A549 (cell line): ENCODE data around the gene PPP1R7. TPM values are rescaled to one million over a fixed set of nuclear protein-coding genes. Genes with fewer than 3 reads are reported as not detected.

Experiments
- ATAC-seq, 2 experiments: fragments of 200-7000 bp in 1 of 2; fragments of >200 bp in 1 of 2; cut with Nextera tagmentation in 1 of 2; cut with Tn5 transposase in 1 of 2; 3 replicates each; pipeline versions ENCODE4 v1.8.0 to v1.9.1; 2018 to 2020; ENCODE audit warnings: mild to moderate bottlenecking in 1 of 2, moderate library complexity in 1 of 2
- CTCF ChIA-PET: fragments of 300-600 bp; sonication (Branson Sonifier 250); formaldehyde crosslinking; extraction: SDS; loops from one replicate; lab custom pipeline; 2021; ENCODE audit warnings: antibody characterized with exemption, inconsistent platforms; lab: Yijun Ruan, JAX
- POLR2A ChIA-PET: fragments of 350-600 bp; formaldehyde crosslinking; extraction: SDS; loops from one replicate; lab custom pipeline; 2021; ENCODE audit warnings: antibody characterized with exemption, inconsistent platforms; lab: Yijun Ruan, JAX
- DNase-seq, 2 experiments: peaks; one replicate each; pipeline versions ENCODE4 v3.0.0 to v3.0.0-alpha.2; 2011 to 2016; ENCODE audit warnings: low read depth in 1 of 2, low spot score in 1 of 2
- FAIRE-seq: peaks from 2 replicates; lab custom pipeline; 2011; peaks lifted over from hg19 to GRCh38; lab: Jason Lieb, UNC
- H3K27ac ChIP-seq, 2 experiments: fragments of >200 bp; sonication (Bioruptor Twin); formaldehyde crosslinking; 3 replicates each; pipeline ENCODE4 v1.5.1; 2016 to 2017
- H3K4me1 ChIP-seq: fragments of >200 bp; sonication (Bioruptor Twin); formaldehyde crosslinking; 3 replicates; pipeline ENCODE4 v1.6.1; 2016
- H3K4me2 ChIP-seq: fragments of >200 bp; sonication (Bioruptor Twin); formaldehyde crosslinking; 3 replicates; pipeline ENCODE4 v1.6.1; 2016
- H3K4me3 ChIP-seq: fragments of >200 bp; sonication (Bioruptor Twin); formaldehyde crosslinking; 3 replicates; pipeline ENCODE4 v1.5.1; 2016
- H3K9me3 ChIP-seq: fragments of >200 bp; sonication (Bioruptor Twin); formaldehyde crosslinking; 3 replicates; pipeline ENCODE4 v1.6.1; 2016
- BHLHE40 ChIP-seq: IDR thresholded peaks from 2 replicates; pipeline ENCODE4 v1.6.1; 2012; ENCODE audit warnings: low read depth, low read length, inconsistent platforms
- CBX2 ChIP-seq: fragments of 200-600 bp; sonication (generic); IDR thresholded peaks from 2 replicates; pipeline ENCODE4 v1.6.1; 2016; ENCODE audit warnings: low read depth, mild to moderate bottlenecking, borderline replicate concordance
- CHD4 ChIP-seq: fragments of 200-600 bp; sonication (generic); IDR thresholded peaks from 2 replicates; pipeline ENCODE4 v1.6.1; 2016; ENCODE audit warnings: antibody characterized with exemption, mild to moderate bottlenecking, borderline replicate concordance
- E2F6 ChIP-seq: IDR thresholded peaks from 2 replicates; pipeline ENCODE4 v1.6.1; 2012; ENCODE audit warnings: low read depth, borderline replicate concordance
- ELK1 ChIP-seq: fragments of 150-350 bp; IDR thresholded peaks from 2 replicates; pipeline ENCODE4 v1.6.1; 2014; ENCODE audit warnings: low read depth, mild to moderate bottlenecking, low read length
- EP300 ChIP-seq, 2 experiments: fragments of >200 bp; sonication (Bioruptor Twin); formaldehyde crosslinking; IDR thresholded peaks; 2 replicates in 1 of 2; 3 replicates in 1 of 2; pipeline ENCODE4 v1.6.1; 2016 to 2017
- ESRRA ChIP-seq: fragments of 150-350 bp; IDR thresholded peaks from 2 replicates; pipeline ENCODE4 v1.6.1; 2014; ENCODE audit warnings: mild to moderate bottlenecking, low read length, borderline replicate concordance
- FOSB ChIP-seq: fragments of 250-450 bp; sonication (Bioruptor Pico); IDR thresholded peaks from 2 replicates; pipeline ENCODE4 v1.5.0; 2020; ENCODE audit warnings: mild to moderate bottlenecking, moderate library complexity
- FOSL2 ChIP-seq, 2 experiments: fragments of 450-650 bp in 1 of 2; fragments of >200 bp in 1 of 2; sonication (Bioruptor Twin) in 1 of 2; formaldehyde crosslinking; IDR thresholded peaks; 2 replicates each; pipeline versions ENCODE4 v1.5.0 to v1.6.1; 2016 to 2020; ENCODE audit warnings: mild to moderate bottlenecking in 1 of 2, moderate library complexity in 1 of 2
- FOXS1 ChIP-seq: fragments of 250-450 bp; sonication (Bioruptor Pico); IDR thresholded peaks from 2 replicates; pipeline ENCODE4 v1.5.0; 2020; ENCODE audit warnings: mild to moderate bottlenecking, moderate library complexity
- HDAC2 ChIP-seq: fragments of 200-600 bp; sonication (generic); IDR thresholded peaks from 2 replicates; pipeline ENCODE4 v1.6.1; 2016
- HOXB13 ChIP-seq: fragments of 250-450 bp; sonication (Bioruptor Pico); IDR thresholded peaks from 2 replicates; pipeline ENCODE4 v1.5.0; 2020; ENCODE audit warnings: low read depth, mild to moderate bottlenecking, moderate library complexity
- HOXB5 ChIP-seq: fragments of 250-450 bp; sonication (Bioruptor Pico); IDR thresholded peaks from 2 replicates; pipeline ENCODE4 v1.5.0; 2020; ENCODE audit warnings: mild to moderate bottlenecking, moderate library complexity
- JUN ChIP-seq, 2 experiments: fragments of >200 bp; sonication (Bioruptor Twin); formaldehyde crosslinking; IDR thresholded peaks; 2 replicates in 1 of 2; 3 replicates in 1 of 2; pipeline ENCODE4 v1.6.1; 2016 to 2017
- KDM1A ChIP-seq: fragments of 200-600 bp; sonication (generic); IDR thresholded peaks from 2 replicates; pipeline ENCODE4 v1.6.1; 2016; ENCODE audit warnings: low read depth, mild to moderate bottlenecking
- KDM5A ChIP-seq: fragments of 200-600 bp; sonication (generic); IDR thresholded peaks from 2 replicates; pipeline ENCODE4 v1.6.1; 2016; ENCODE audit warnings: antibody characterized with exemption, mild to moderate bottlenecking
- MAX ChIP-seq: IDR thresholded peaks from 2 replicates; pipeline ENCODE4 v1.6.1; 2012
- MAZ ChIP-seq: fragments of 150-350 bp; IDR thresholded peaks from 2 replicates; pipeline ENCODE4 v1.6.1; 2014; ENCODE audit warnings: antibody characterized with exemption, low read depth, low read length, borderline replicate concordance
- MYC ChIP-seq: IDR thresholded peaks from 2 replicates; pipeline ENCODE4 v1.6.1; 2012; ENCODE audit warnings: mild to moderate bottlenecking, inconsistent platforms, low read length, improper control_type of control experiment, borderline replicate concordance
- NFE2L2 ChIP-seq: fragments of 150-350 bp; conservative IDR thresholded peaks from 2 replicates; pipeline ENCODE4 v1.6.1; 2014; ENCODE audit warnings: low read length
- NPAS2 ChIP-seq: fragments of 250-450 bp; sonication (Bioruptor Pico); IDR thresholded peaks from 2 replicates; pipeline ENCODE4 v1.8.0; 2022; ENCODE audit warnings: mild to moderate bottlenecking, moderate library complexity, borderline replicate concordance
- PBX3 ChIP-seq: IDR thresholded peaks from 2 replicates; pipeline ENCODE4 v1.6.1; 2012
- PHF8 ChIP-seq: fragments of 200-600 bp; sonication (generic); IDR thresholded peaks from 2 replicates; pipeline ENCODE4 v1.6.1; 2016; ENCODE audit warnings: low read depth, mild to moderate bottlenecking, antibody characterized with exemption, moderate library complexity, borderline replicate concordance
- POLR2A ChIP-seq: IDR thresholded peaks from 2 replicates; pipeline ENCODE4 v1.6.1; 2012; ENCODE audit warnings: mild to moderate bottlenecking, low read length
- POLR2AphosphoS2 ChIP-seq: conservative IDR thresholded peaks from 2 replicates; pipeline ENCODE4 v1.6.1; 2012; ENCODE audit warnings: low read length, improper control_type of control experiment, inconsistent platforms
- RFX5 ChIP-seq: fragments of 450-650 bp; IDR thresholded peaks from 2 replicates; pipeline ENCODE4 v1.7.1; 2014; ENCODE audit warnings: antibody characterized with exemption, mild to moderate bottlenecking, moderate library complexity
- RNF2 ChIP-seq: fragments of 200-600 bp; sonication (generic); IDR thresholded peaks from 2 replicates; pipeline ENCODE4 v1.6.1; 2016; ENCODE audit warnings: low read depth, mild to moderate bottlenecking, antibody characterized with exemption, moderate library complexity, borderline replicate concordance
- TFCP2L1 ChIP-seq: fragments of 250-450 bp; sonication (Bioruptor Pico); IDR thresholded peaks from 2 replicates; pipeline ENCODE4 v1.5.0; 2021; ENCODE audit warnings: mild to moderate bottlenecking
- TP53 ChIP-seq: fragments of 250-450 bp; sonication (Bioruptor Pico); IDR thresholded peaks from 2 replicates; pipeline ENCODE4 v1.5.0; 2021; ENCODE audit warnings: mild to moderate bottlenecking, moderate library complexity
- ZFP36 ChIP-seq: fragments of 450-650 bp; IDR thresholded peaks from 2 replicates; pipeline ENCODE4 v1.6.1; 2014; ENCODE audit warnings: borderline replicate concordance; ENCODE audit not compliant: partially characterized antibody
- WGBS: methylation state at CpG from one replicate; pipeline ENCODE4 v1.1.6; 2017; ENCODE audit errors: missing lambda C conversion rate; 5-methylcytosine and 5-hydroxymethylcytosine counted together
- polyA plus RNA-seq, 4 experiments: library from polyadenylated mRNA; depleted of rRNA in 3 of 4; stranded (reverse); fragments of >200 nt; fragmentation: RNase III in 1 of 4; extraction: RNeasy Plus Mini Kit Qiagen cat#74134 plus additional on column Dnase treatment in 1 of 4; gene quantifications; 2 replicates in 3 of 4; 3 replicates in 1 of 4; pipeline ENCODE4 v1.2.3, GENCODE V29; 2011 to 2017

The PPP1R7 gene
- polyA plus RNA-seq, 2 of the 4 experiments (the other 2 are of a cell fraction): 76.4 to 124 TPM

DNA sequence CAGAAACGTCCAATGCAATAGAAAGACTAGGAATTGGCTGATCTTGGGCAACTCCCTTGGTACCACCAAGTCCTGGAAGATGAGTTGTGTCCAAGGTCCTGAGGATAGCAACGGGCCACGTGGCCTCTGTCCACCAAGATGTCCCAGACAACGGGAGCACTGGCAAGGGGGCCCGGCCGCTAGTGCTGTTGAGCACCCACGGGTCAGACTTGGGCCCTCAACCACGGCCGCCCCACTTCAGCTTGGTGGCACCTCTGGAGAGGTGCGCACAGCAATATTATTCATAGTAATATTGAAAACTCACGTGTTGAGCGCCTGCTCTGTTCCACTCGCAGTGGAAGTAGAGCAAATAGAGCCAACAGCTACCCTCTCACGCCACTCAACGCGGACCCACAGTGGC lies 20.0 kb upstream of the PPP1R7 start (continued):
- no peak for TF ChIP-seq FOSL2 (IDR thresholded peaks at IDR 0.05)
- TF ChIP-seq FOSL2 (CRISPR knock-in tag; IDR thresholded peaks at IDR 0.05): no peak

- Histone ChIP-seq H3K27ac (no peak overlapping the region), H3K4me3 (no peak overlapping the region)
- no peak for ATAC-seq
- TF ChIP-seq JUN (IDR thresholded peaks at IDR 0.05) (no peak), NPAS2 (CRISPR knock-in tag) (no peak), MAZ (no peak), KDM1A (no peak), CHD4 (no peak), TP53 (CRISPR knock-in tag) (no peak), RNF2 (no peak), ZFP36 (no peak), KDM5A (no peak), RFX5 (no peak), MAX (no peak), E2F6 (no peak), HOXB5 (CRISPR knock-in tag) (no peak), NFE2L2 (no peak), PBX3 (no peak), HDAC2 (no peak), PHF8 (no peak), FOXS1 (CRISPR knock-in tag) (no peak), EP300 (IDR thresholded peaks at IDR 0.05) (no peak), ESRRA (no peak)
- TF ChIP-seq, all 56 proteins: peak for 0
- CTCF ChIA-PET: interaction anchor here (1.3 kb wide), 1 partner anchor 12 kb away, joined by 4 read pairs; no protein-coding TSS in a partner anchor
- WGBS: 95% methylated on average over 7 of the region's 7 CpGs
- Histone ChIP-seq H3K4me1 (no peaks in the 10 kb centered on the region), H3K9me3 (no peaks in the 10 kb centered on the region), H3K4me2 (no peak overlapping the region)
- FAIRE-seq: no peak
- POLR2A ChIA-PET: no interaction called here
- DNase-seq: no peak
These were observed 18.7 kb upstream of the PPP1R7 start for GRCh38 chr2:241131531-241131930.

DNA sequence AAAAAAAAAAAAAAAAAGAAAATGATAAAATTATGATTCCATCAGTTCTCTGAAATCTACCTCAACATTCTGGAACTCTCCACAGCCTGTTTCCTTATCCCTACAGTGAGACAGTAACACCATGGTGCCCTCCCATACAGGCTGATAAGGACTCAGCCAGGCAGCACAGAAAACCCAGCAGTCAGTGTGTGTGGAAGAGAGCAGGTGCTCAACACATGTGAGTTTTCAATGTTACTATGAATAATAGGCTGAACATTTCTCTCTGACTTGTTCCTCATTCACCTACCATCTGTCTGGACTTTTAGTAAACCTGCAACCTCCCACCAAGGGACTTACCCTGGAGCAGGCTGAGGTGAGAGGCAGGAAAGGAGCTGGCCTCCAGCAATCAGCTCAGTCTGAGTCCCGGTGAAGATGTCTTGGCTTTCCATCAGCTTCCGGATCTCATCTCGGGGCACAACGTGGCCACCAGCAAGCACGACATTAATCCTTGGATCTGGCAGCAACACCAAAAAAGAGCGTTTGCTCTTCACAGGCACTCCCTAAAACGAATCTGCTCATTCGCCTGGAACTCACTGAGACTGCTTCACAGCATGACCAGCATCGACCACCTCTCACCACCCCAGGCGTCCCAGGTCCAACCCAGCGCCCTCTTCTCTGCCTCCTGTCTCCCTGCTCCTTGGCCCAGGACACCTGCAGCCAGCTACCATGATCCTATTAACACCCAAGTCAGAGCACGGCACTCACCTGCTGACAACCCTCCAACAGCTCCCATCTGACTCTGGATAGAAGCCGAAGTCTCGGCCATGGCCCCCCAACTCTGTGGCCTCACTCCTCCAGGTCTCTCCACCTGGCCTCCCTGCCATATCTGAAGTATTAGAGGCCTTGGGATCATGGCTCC lies 17.5 kb upstream of the PPP1R7 start:
- ChIA-PET POLR2A (no interaction called here), CTCF (interaction anchor here (1.3 kb wide), 1 partner anchor 11 kb away, joined by 4 read pairs; no protein-coding TSS in a partner anchor)

More for the DNA sequence above, 17.5 kb upstream of the PPP1R7 start:
- H3K4me2 ChIP-seq: no peak overlapping the region
- no peak for TF ChIP-seq BHLHE40
- no peak for TF ChIP-seq TFCP2L1 (CRISPR knock-in tag)
- no peak for TF ChIP-seq POLR2A
- no peak for TF ChIP-seq PBX3
- TF ChIP-seq ELK1: no peak
- no peak for TF ChIP-seq TP53 (CRISPR knock-in tag)
- TF ChIP-seq MAX: no peak
- TF ChIP-seq HOXB13 (CRISPR knock-in tag): no peak
- TF ChIP-seq CBX2: no peak
- no peak for TF ChIP-seq FOSB (CRISPR knock-in tag)
- no peak for TF ChIP-seq MYC
- no peak for TF ChIP-seq E2F6
- no peak for TF ChIP-seq POLR2AphosphoS2
- TF ChIP-seq, all 56 proteins: peak for 0
- Histone ChIP-seq H3K9me3 (no peaks in the 10 kb centered on the region), H3K27ac (no peak overlapping the region), H3K4me3 (no peak overlapping the region), H3K4me1 (no peaks in the 10 kb centered on the region)
- FAIRE-seq (no peak), DNase-seq (no peak), ATAC-seq (no peak)
- WGBS: 88% methylated on average over 14 of the region's 14 CpGs
